HEK293T (cell line): ENCODE results near the gene ENDOD1.

Experiments used
- CTCF ChIA-PET: fragments of 350-600 bp; formaldehyde crosslinking; extraction: SDS; loops from one replicate; lab custom pipeline; 2021; ENCODE audit warnings: antibody characterized with exemption, inconsistent platforms; lab: Yijun Ruan, JAX
- POLR2A ChIA-PET: fragments of 350-600 bp; formaldehyde crosslinking; extraction: SDS; loops from one replicate; lab custom pipeline; 2020; ENCODE audit warnings: antibody characterized with exemption, inconsistent platforms; lab: Yijun Ruan, JAX
- DNase-seq: peaks from one replicate; pipeline ENCODE4 v3.0.0; 2012; ENCODE audit warnings: mixed read lengths; ENCODE audit errors: extremely low spot score
- ARNT ChIP-seq: fragments of 450-650 bp; IDR thresholded peaks from 2 replicates; pipeline ENCODE4 v1.6.1; 2017; ENCODE audit warnings: mild to moderate bottlenecking
- BHLHE40 ChIP-seq: fragments of 450-650 bp; IDR thresholded peaks from 2 replicates; pipeline ENCODE4 v1.6.1; 2016; ENCODE audit warnings: mild to moderate bottlenecking, moderate library complexity, borderline replicate concordance
- CTBP1 ChIP-seq: fragments of 450-650 bp; IDR thresholded peaks from 2 replicates; pipeline ENCODE4 v1.6.1; 2016; ENCODE audit warnings: borderline replicate concordance
- ELF4 ChIP-seq: fragments of 450-650 bp; IDR thresholded peaks from 2 replicates; pipeline ENCODE4 v1.6.1; 2017; ENCODE audit warnings: antibody characterized with exemption
- FOXA1 ChIP-seq: fragments of 450-650 bp; IDR thresholded peaks from 2 replicates; pipeline ENCODE4 v1.6.1; 2016; ENCODE audit warnings: mild to moderate bottlenecking
- FOXK2 ChIP-seq: fragments of 450-650 bp; IDR thresholded peaks from 2 replicates; pipeline ENCODE4 v1.6.1; 2016; ENCODE audit warnings: mild to moderate bottlenecking
- FOXM1 ChIP-seq: fragments of 450-650 bp; IDR thresholded peaks from 2 replicates; pipeline ENCODE4 v1.6.1; 2017; ENCODE audit warnings: mild to moderate bottlenecking, borderline replicate concordance
- HDGF ChIP-seq: fragments of 450-650 bp; IDR thresholded peaks from 2 replicates; pipeline ENCODE4 v1.6.1; 2017; ENCODE audit warnings: antibody characterized with exemption, borderline replicate concordance
- L3MBTL2 ChIP-seq: fragments of 450-650 bp; conservative IDR thresholded peaks from 2 replicates; pipeline ENCODE4 v1.6.1; 2016; ENCODE audit warnings: mild to moderate bottlenecking
- LEF1 ChIP-seq: fragments of 450-650 bp; IDR thresholded peaks from 2 replicates; pipeline ENCODE4 v1.6.1; 2017; ENCODE audit warnings: mild to moderate bottlenecking, borderline replicate concordance
- NFRKB ChIP-seq: fragments of 450-650 bp; IDR thresholded peaks from 2 replicates; pipeline ENCODE4 v1.6.1; 2016; ENCODE audit warnings: mild to moderate bottlenecking, moderate library complexity
- PKNOX1 ChIP-seq: fragments of 450-650 bp; IDR thresholded peaks from 2 replicates; pipeline ENCODE4 v1.6.1; 2016
- SP1 ChIP-seq: fragments of 450-650 bp; IDR thresholded peaks from 2 replicates; pipeline ENCODE4 v1.6.1; 2017
- SUZ12 ChIP-seq: fragments of 450-650 bp; IDR thresholded peaks from 2 replicates; pipeline ENCODE4 v1.6.1; 2016; ENCODE audit warnings: mild to moderate bottlenecking
- TARDBP ChIP-seq: fragments of 450-650 bp; IDR thresholded peaks from 2 replicates; pipeline ENCODE4 v1.6.1; 2016
- ZNF384 ChIP-seq: fragments of 450-650 bp; IDR thresholded peaks from 2 replicates; pipeline ENCODE4 v1.6.1; 2016

ENDOD1 gene

GRCh38 chr11:95086836-95087570, 2.6 kb upstream of the ENDOD1 start:
- ChIA-PET POLR2A (interaction anchor here (1.0 kb wide), 1 partner anchor 20 kb away, joined by 7 read pairs; the partner anchor contains the start of gene SRSF8), CTCF (no interaction called here)
- TF ChIP-seq BHLHE40 (no peak), SP1 (no peak), L3MBTL2 (no peak), FOXM1 (no peak)
- no peak for DNase-seq

- POLR2A ChIA-PET, result interaction anchor here (1.0 to 3.7 kb wide), 5 partner anchors 10 to 142 kb away, joined by 3 to 36 read pairs (median 9); partner anchors contain the start of genes SESN3 and SRSF8
- no peak for TF ChIP-seq FOXM1
- no peak for DNase-seq
- CTCF ChIA-PET, result interaction anchor here (1.2 kb wide), 1 partner anchor 21 kb away, joined by 3 read pairs; no protein-coding TSS in a partner anchor
These were observed 563 bp upstream of the ENDOD1 start for GRCh38 chr11:95088946-95089619.

GRCh38 chr11:95091663-95092180, 2.1 kb downstream of the ENDOD1 start:
- POLR2A ChIA-PET, result interaction anchor here (3.2 to 3.7 kb wide), 2 partner anchors 16 to 23 kb away, joined by 30 to 36 read pairs; partner anchors contain the start of gene SRSF8
- CTCF ChIA-PET, result interaction anchor here (3.7 kb wide), 1 partner anchor 15 kb away, joined by 27 read pairs; no protein-coding TSS in a partner anchor
- TF ChIP-seq FOXK2 (no peak), ARNT (no peak), L3MBTL2 (no peak), FOXM1 (no peak), SP1 (no peak), NFRKB (no peak), BHLHE40 (no peak), SUZ12 (no peak), LEF1 (no peak), FOXA1 (no peak), TARDBP (no peak), PKNOX1 (no peak), HDGF (no peak), ELF4 (no peak), CTBP1 (no peak), ZNF384 (no peak)
- no peak for DNase-seq

GRCh38 chr11:95092549-95093324, 3.1 kb downstream of the ENDOD1 start:
- CTCF ChIA-PET, result interaction anchor here (0.7 to 3.7 kb wide), 3 partner anchors 9 to 25 kb away, joined by 3 to 27 read pairs (median 6); no protein-coding TSS in a partner anchor
- peak; percentile 47 for DNase-seq
- TF ChIP-seq PKNOX1 (no peak), CTBP1 (no peak), NFRKB (no peak), SP1 (no peak), L3MBTL2 (no peak)
- POLR2A ChIA-PET, result interaction anchor here (0.8 to 1.9 kb wide), 4 partner anchors 10 to 1297 kb away, joined by 3 to 10 read pairs (median 3); partner anchors contain the start of genes CCDC82, JRKL and SRSF8

- TF ChIP-seq ARNT, result no peak
- no peak for TF ChIP-seq BHLHE40
- no peak for TF ChIP-seq FOXM1
- TF ChIP-seq L3MBTL2, result no peak
- no peak for TF ChIP-seq PKNOX1
- TF ChIP-seq FOXK2, result no peak
- no peak for TF ChIP-seq SUZ12
- TF ChIP-seq ELF4, result no peak
- TF ChIP-seq ZNF384, result no peak
- TF ChIP-seq NFRKB, result no peak
- TF ChIP-seq SP1, result no peak
- no peak for TF ChIP-seq CTBP1
- no peak for TF ChIP-seq FOXA1
- TF ChIP-seq LEF1, result no peak
- TF ChIP-seq TARDBP, result no peak
- TF ChIP-seq HDGF, result no peak
- no peak for DNase-seq
- POLR2A ChIA-PET, result interaction anchor here (0.8 to 1.9 kb wide), 4 partner anchors 9 to 26 kb away, joined by 3 to 10 read pairs (median 4); partner anchors contain the start of gene SRSF8
These were observed 3.9 kb downstream of the ENDOD1 start for GRCh38 chr11:95093548-95093947.

More at GRCh38 chr11:95093548-95093947, 3.9 kb downstream of the ENDOD1 start:
- CTCF ChIA-PET, result interaction anchor here (0.7 to 3.7 kb wide), 3 partner anchors 8 to 26 kb away, joined by 3 to 27 read pairs (median 6); no protein-coding TSS in a partner anchor
